C4-2B (cell line): ENCODE measurements around the gene TXLNG.

Experiments
- CTCF ChIP-seq: fragments of 450-650 bp; conservative IDR thresholded peaks from 2 replicates; pipeline ENCODE4 v1.5.1; 2017; ENCODE audit warnings: mild to moderate bottlenecking
- ZFX ChIP-seq: fragments of 450-650 bp; IDR thresholded peaks from 2 replicates; pipeline ENCODE4 v1.6.1; 2017

GRCh38 chrX:16838202-16839066 is 52.2 kb downstream of the TXLNG start:
- no peak for TF ChIP-seq CTCF
- no peak for TF ChIP-seq ZFX
